MCF 10A (cell line): ENCODE data around the gene TANC1. TPM values are rescaled to one million over a fixed set of nuclear protein-coding genes. Genes with fewer than 3 reads are reported as not detected.

Experiments used
- BruUV-seq: library from RNA; stranded (reverse); fragments of 400-500 nt; replicated peaks from 2 replicates; lab custom pipeline; 2021; lab: Mats Ljungman, UMichigan
- CTCF ChIA-PET: fragments of 300-600 bp; sonication (Branson Sonifier 250); formaldehyde crosslinking; extraction: SDS; loops from one replicate; lab custom pipeline; 2021; ENCODE audit warnings: antibody characterized with exemption, inconsistent platforms; lab: Yijun Ruan, JAX
- POLR2A ChIA-PET: fragments of 300-600, 350-650 bp; sonication (Branson Sonifier 250); formaldehyde crosslinking; extraction: SDS; loops from one replicate; lab custom pipeline; 2020; ENCODE audit warnings: antibody characterized with exemption, inconsistent platforms; lab: Yijun Ruan, JAX
- DNase-seq: peaks from one replicate; pipeline ENCODE4 v3.0.0-alpha.2; 2018; ENCODE audit not compliant: unreplicated experiment
- H3K27ac Mint-ChIP-seq: one replicate; pipeline ENCODE4 v1.8.0; 2022; ENCODE audit warnings: mild to moderate bottlenecking, low read depth, mixed read lengths; ENCODE audit not compliant: unreplicated experiment
- H3K27me3 Mint-ChIP-seq: one replicate; pipeline ENCODE4 v1.8.0; 2022; ENCODE audit warnings: mixed read lengths; ENCODE audit not compliant: insufficient read depth, unreplicated experiment
- H3K36me3 Mint-ChIP-seq: one replicate; pipeline ENCODE4 v1.8.0; 2022; ENCODE audit warnings: mild to moderate bottlenecking, moderate library complexity, mixed read lengths; ENCODE audit not compliant: insufficient read depth, unreplicated experiment
- H3K4me1 Mint-ChIP-seq: one replicate; pipeline ENCODE4 v1.8.0; 2022; ENCODE audit warnings: mixed read lengths; ENCODE audit not compliant: insufficient read depth, unreplicated experiment
- H3K4me3 Mint-ChIP-seq: one replicate; pipeline ENCODE4 v1.8.0; 2022; ENCODE audit warnings: mild to moderate bottlenecking, moderate library complexity, mixed read lengths; ENCODE audit not compliant: unreplicated experiment
- H3K9me3 Mint-ChIP-seq: one replicate; pipeline ENCODE4 v1.8.0; 2022; ENCODE audit warnings: mixed read lengths; ENCODE audit not compliant: unreplicated experiment
- intact Hi-C: fragments of 100-400 bp; cut with micrococcal nuclease; formaldehyde crosslinking; loops from 2 replicates; pipeline ENCODE4 v1.14.1; 2022
- total RNA-seq: library from RNA; stranded (reverse); gene quantifications from 2 replicates; pipeline ENCODE4 v1.2.3, GENCODE V29; 2022
- TF ChIP-seq, protein P1 (sequence below): fragments of 200-600 bp; IDR thresholded peaks from one replicate; pipeline ENCODE4 v1.8.0; 2022; ENCODE audit warnings: antibody characterized with exemption, mild to moderate bottlenecking; ENCODE audit not compliant: unreplicated experiment

Gene TANC1
- total RNA-seq, 1 experiment from 2014 or later: 35.3 TPM

DNA sequence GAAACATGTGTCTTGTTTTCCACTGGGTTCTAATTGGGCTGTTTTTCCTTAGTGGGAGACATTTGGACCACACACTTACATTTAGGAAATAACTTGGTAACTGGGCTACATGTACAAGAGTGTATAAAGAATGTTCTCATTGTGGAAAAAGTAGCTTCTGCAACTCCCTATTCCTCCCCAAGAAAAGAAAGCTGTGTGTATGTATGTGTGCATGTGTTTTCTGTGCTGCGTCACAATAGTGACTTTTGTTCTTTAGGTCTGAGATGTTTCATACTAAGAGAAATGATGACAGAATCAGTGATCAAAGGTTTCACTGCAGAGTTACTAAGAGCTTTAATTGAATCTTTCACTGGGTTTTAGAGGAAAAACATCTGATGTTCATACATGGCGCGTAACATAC, 82.7 kb downstream of the TANC1 start:
- POLR2A ChIA-PET: interaction anchor here (0.9 to 2.0 kb wide), 5 partner anchors 12 to 83 kb away, joined by 3 to 6 read pairs (median 4); partner anchors contain the start of gene TANC1
- Mint-ChIP-seq H3K4me3 (no peak overlapping the region), H3K27me3 (no peaks in the 10 kb centered on the region), H3K4me1 (peaks cover 26% of the 10 kb centered on the region), H3K9me3 (no peaks in the 10 kb centered on the region), H3K36me3 (peaks cover 12% of the 10 kb centered on the region), H3K27ac (no peak overlapping the region)
- no peak for DNase-seq
- TF ChIP-seq, protein P1, sequence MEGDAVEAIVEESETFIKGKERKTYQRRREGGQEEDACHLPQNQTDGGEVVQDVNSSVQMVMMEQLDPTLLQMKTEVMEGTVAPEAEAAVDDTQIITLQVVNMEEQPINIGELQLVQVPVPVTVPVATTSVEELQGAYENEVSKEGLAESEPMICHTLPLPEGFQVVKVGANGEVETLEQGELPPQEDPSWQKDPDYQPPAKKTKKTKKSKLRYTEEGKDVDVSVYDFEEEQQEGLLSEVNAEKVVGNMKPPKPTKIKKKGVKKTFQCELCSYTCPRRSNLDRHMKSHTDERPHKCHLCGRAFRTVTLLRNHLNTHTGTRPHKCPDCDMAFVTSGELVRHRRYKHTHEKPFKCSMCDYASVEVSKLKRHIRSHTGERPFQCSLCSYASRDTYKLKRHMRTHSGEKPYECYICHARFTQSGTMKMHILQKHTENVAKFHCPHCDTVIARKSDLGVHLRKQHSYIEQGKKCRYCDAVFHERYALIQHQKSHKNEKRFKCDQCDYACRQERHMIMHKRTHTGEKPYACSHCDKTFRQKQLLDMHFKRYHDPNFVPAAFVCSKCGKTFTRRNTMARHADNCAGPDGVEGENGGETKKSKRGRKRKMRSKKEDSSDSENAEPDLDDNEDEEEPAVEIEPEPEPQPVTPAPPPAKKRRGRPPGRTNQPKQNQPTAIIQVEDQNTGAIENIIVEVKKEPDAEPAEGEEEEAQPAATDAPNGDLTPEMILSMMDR: no peak
- CTCF ChIA-PET: interaction anchor here (0.5 to 1.3 kb wide), 6 partner anchors 9 to 1449 kb away, joined by 3 to 6 read pairs (median 3); no protein-coding TSS in a partner anchor
- BruUV-seq: no TSS peak
- intact Hi-C loops: no loop called here

DNA sequence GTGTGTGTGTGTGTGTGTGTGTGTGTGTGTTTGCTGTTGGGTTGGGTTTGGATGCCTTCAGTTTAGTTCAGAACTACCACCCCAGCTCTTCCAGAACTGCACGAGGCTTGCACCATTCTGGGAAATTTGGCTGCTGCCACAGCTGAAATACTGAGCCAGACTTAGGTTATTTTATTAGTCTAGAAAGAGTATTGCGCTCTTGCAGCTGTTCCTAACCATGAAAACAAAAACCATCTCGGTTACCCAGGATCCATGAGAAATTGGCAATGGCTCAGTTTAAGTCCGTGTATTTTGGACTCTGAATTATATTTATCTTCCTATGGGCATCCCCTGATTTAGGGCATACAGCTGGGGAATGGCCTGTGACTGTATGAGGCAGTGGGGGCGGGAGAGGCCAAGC, 83.2 kb downstream of the TANC1 start:
- TF ChIP-seq, protein P1: no peak
- Mint-ChIP-seq H3K4me1 (peaks cover 22% of the 10 kb centered on the region), H3K27ac (no peak overlapping the region), H3K9me3 (no peaks in the 10 kb centered on the region), H3K36me3 (peaks cover 12% of the 10 kb centered on the region), H3K4me3 (no peak overlapping the region), H3K27me3 (no peaks in the 10 kb centered on the region)
- intact Hi-C loops: no loop called here
- BruUV-seq: no TSS peak
- ChIA-PET POLR2A (interaction anchor here (1.0 to 2.0 kb wide), 3 partner anchors 11 to 73 kb away, joined by 4 to 6 read pairs (median 5); no protein-coding TSS in a partner anchor), CTCF (interaction anchor here (0.5 to 1.3 kb wide), 6 partner anchors 10 to 1450 kb away, joined by 3 to 6 read pairs (median 3); no protein-coding TSS in a partner anchor)
- no peak for DNase-seq

DNA sequence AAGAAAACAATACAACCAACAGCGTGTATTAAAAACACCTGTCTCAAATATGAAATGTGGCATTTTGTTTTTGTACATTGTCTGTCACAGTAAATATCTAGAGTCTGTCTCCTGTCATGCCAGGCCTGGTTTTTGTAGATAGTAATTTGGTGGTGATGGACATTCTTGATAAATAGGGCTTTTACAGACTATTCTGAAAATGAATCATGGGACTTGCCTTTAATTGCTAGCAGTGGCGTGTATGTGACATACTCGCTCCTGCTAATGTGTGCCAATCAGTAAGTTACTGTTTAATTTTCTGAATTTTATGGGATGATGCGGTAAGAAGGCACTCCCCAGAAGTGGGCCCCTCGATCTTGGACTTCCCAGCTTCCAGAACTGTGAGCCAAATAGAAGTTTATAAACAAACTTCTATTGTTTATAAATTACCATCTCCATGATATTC, 83.7 kb downstream of the TANC1 start:
- BruUV-seq: no TSS peak
- no peaks in the 10 kb centered on the region for H3K9me3 Mint-ChIP-seq
- intact Hi-C loops: no loop called here
- H3K27me3 Mint-ChIP-seq: no peaks in the 10 kb centered on the region
- ChIA-PET CTCF (interaction anchor here (1.1 to 1.3 kb wide), 3 partner anchors 10 to 82 kb away, joined by 3 to 6 read pairs (median 3); no protein-coding TSS in a partner anchor), POLR2A (no interaction called here)
- TF ChIP-seq, protein P1: no peak
- DNase-seq: no peak
- no peak overlapping the region for H3K4me3 Mint-ChIP-seq
- no peak overlapping the region for H3K27ac Mint-ChIP-seq
- peaks cover 17% of the 10 kb centered on the region for H3K4me1 Mint-ChIP-seq
- H3K36me3 Mint-ChIP-seq: peaks cover 12% of the 10 kb centered on the region

DNA sequence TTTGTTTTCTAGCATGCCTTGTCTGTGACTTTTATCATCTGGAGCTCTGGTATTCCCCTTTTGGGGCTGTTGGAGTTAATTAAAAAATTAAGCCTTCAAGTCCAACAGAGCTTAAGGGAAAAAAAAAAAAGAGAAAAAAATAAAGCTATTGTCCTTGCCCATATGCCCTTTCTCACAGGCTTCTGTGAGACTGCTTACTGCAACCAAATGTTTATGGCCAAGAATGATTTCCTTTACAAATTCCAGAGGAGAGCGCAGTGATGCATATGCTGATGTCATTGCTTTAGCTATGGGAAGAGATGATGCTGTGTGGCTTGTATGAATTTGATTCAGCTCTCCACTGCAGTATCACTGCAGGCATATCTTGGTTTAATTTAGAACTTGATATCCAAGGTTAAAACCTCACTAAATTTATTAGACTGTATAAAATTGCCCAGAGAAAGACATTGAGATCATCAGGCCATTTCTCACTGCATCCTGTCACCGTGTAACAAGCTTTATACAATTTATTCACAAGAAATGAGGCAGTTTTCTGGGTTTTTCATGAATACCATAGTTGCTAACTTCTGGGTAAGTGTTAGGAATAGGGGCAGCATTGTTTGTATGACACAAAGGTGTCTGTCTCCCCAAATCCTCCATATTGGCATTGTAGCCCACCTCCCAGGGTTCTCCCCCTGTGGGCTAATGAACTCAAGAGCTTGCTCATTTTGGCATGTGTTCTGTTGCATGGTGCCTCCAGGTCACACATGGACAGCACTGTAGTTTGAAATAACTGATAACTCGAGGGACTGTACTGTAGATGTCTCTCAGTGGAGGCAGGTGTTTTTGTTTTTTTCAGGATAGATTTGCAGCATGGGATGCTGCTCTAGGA, 85.0 kb downstream of the TANC1 start:
- DNase-seq: no peak
- Mint-ChIP-seq H3K27ac (no peak overlapping the region), H3K36me3 (peaks cover 12% of the 10 kb centered on the region), H3K27me3 (no peaks in the 10 kb centered on the region), H3K9me3 (no peaks in the 10 kb centered on the region), H3K4me1 (peaks cover 5% of the 10 kb centered on the region), H3K4me3 (no peak overlapping the region)
- ChIA-PET CTCF (interaction anchor here (0.6 to 2.2 kb wide), 8 partner anchors 11 to 1037 kb away, joined by 3 to 6 read pairs (median 4); no protein-coding TSS in a partner anchor), POLR2A (interaction anchor here (1.1 to 3.6 kb wide), 2 partner anchors 9 to 85 kb away, joined by 3 to 15 read pairs; partner anchors contain the start of gene TANC1)
- TF ChIP-seq, protein P1: no peak
- no TSS peak for BruUV-seq
- intact Hi-C loops: no loop called here
